ENCODE results near the gene ST3GAL6.

DNA sequence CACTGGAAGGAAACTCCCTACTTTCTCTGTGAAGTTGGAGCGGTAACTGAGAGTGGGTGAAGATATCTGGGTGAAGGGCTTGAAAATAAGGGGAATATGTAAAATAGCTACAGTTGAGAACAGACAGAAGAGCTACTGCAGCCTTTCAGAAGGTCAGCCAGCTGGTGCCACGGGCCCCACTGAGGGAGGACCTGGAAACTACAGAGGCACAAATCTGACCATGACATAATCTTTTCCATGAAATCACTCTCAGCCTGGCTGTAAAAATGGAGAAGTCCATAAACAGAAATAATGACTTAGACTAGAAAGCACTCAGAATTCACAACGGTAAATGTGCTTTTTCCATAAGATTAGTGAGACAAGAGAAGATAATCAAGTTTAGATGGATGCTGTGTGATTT is 46.4 kb downstream of the ST3GAL6 start:
- TF ChIP-seq, protein P1, sequence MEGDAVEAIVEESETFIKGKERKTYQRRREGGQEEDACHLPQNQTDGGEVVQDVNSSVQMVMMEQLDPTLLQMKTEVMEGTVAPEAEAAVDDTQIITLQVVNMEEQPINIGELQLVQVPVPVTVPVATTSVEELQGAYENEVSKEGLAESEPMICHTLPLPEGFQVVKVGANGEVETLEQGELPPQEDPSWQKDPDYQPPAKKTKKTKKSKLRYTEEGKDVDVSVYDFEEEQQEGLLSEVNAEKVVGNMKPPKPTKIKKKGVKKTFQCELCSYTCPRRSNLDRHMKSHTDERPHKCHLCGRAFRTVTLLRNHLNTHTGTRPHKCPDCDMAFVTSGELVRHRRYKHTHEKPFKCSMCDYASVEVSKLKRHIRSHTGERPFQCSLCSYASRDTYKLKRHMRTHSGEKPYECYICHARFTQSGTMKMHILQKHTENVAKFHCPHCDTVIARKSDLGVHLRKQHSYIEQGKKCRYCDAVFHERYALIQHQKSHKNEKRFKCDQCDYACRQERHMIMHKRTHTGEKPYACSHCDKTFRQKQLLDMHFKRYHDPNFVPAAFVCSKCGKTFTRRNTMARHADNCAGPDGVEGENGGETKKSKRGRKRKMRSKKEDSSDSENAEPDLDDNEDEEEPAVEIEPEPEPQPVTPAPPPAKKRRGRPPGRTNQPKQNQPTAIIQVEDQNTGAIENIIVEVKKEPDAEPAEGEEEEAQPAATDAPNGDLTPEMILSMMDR (IDR thresholded peaks at IDR 0.05; ENCODE audit: low read depth, low read length), result no peak
- no peak for TF ChIP-seq POLR2A (IDR thresholded peaks at IDR 0.05; ENCODE audit: extremely low read depth, insufficient read length)
- TF ChIP-seq, protein P2, sequence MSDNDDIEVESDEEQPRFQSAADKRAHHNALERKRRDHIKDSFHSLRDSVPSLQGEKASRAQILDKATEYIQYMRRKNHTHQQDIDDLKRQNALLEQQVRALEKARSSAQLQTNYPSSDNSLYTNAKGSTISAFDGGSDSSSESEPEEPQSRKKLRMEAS (IDR thresholded peaks at IDR 0.05; ENCODE audit: low read depth, low read length), result no peak
- TF ChIP-seq MYC (IDR thresholded peaks at IDR 0.05; ENCODE audit: low read depth, low read length), result no peak

All from NB4 (cell line).